K562 (cell line): ENCODE results near the gene TNIP2. TPM values are rescaled to one million over a fixed set of nuclear protein-coding genes. Genes with fewer than 3 reads are reported as not detected.
A peak's percentile ranks its signal among the peaks of the same experiment; 100 is the strongest.

ENCODE experiments used
- ATAC-seq: fragments of 200-7000 bp; cut with Tn5 transposase; 3 replicates; pipeline ENCODE4 v1.9.1; 2020; ENCODE audit warnings: moderate library complexity
- BruUV-seq: library from RNA; stranded (reverse); fragments of 400-500 nt; replicated peaks from 2 replicates; lab custom pipeline; 2021; lab: Mats Ljungman, UMichigan
- CTCF ChIA-PET: fragments of 300-600 bp; formaldehyde crosslinking; extraction: SDS; loops from one replicate; lab custom pipeline; 2021; ENCODE audit warnings: low intra/inter-chr PET ratio; lab: Yijun Ruan, JAX
- POLR2A ChIA-PET: fragments of 300-600, 350-650 bp; sonication (Branson Sonifier 250); formaldehyde crosslinking; extraction: SDS; loops from one replicate; lab custom pipeline; 2021; ENCODE audit warnings: antibody characterized with exemption, inconsistent platforms; lab: Yijun Ruan, JAX
- DNase-seq, 4 experiments: peaks; one replicate each; pipeline versions ENCODE4 v3.0.0 to v3.0.0-alpha.2; 2011 to 2018; ENCODE audit warnings: low spot score in 3 of 4, mixed read lengths in 3 of 4; ENCODE audit errors: extremely low read depth in 1 of 4
- FAIRE-seq: peaks from 2 replicates; lab custom pipeline; 2011; peaks lifted over from hg19 to GRCh38; lab: Jason Lieb, UNC
- H2AFZ ChIP-seq: 2 replicates; pipeline ENCODE4 v1.6.0; 2011; ENCODE audit warnings: low read depth, low read length, control low read depth, inconsistent platforms
- H3K27ac ChIP-seq: fragments of 200-600 bp; 3 replicates; pipeline ENCODE4 v1.8.0; 2011; ENCODE audit warnings: low read depth, mild to moderate bottlenecking, control low read depth, inconsistent platforms, low read length, moderate library complexity, mixed read lengths; ENCODE audit errors: extremely low read depth
- H3K27me3 ChIP-seq, 2 experiments: fragments of 300-600 bp in 1 of 2; 2 replicates in 1 of 2; 3 replicates in 1 of 2; pipeline versions ENCODE4 v1.6.0 to v1.8.0; 2011; ENCODE audit warnings: inconsistent platforms in 2 of 2, low read length in 2 of 2, mild to moderate bottlenecking in 1 of 2, mixed read lengths in 1 of 2, moderate library complexity in 1 of 2; ENCODE audit not compliant: control insufficient read depth in 2 of 2, insufficient read depth in 2 of 2
- H3K36me3 ChIP-seq: fragments of 300-600 bp; 3 replicates; pipeline ENCODE4 v1.8.0; 2011; ENCODE audit warnings: mild to moderate bottlenecking, low read length, inconsistent platforms; ENCODE audit not compliant: control insufficient read depth, insufficient read depth
- H3K4me1 ChIP-seq, 2 experiments: fragments of 200-600 bp in 1 of 2; replicated peaks in 1 of 2; 2 replicates in 1 of 2; 3 replicates in 1 of 2; pipeline versions ENCODE4 v1.5.1 to v1.8.0; 2011; ENCODE audit warnings: inconsistent platforms in 2 of 2, low read length in 2 of 2, mild to moderate bottlenecking in 1 of 2, mixed read lengths in 1 of 2, moderate library complexity in 1 of 2; ENCODE audit not compliant: control insufficient read depth in 2 of 2, insufficient read depth in 2 of 2
- H3K4me2 ChIP-seq: 2 replicates; pipeline ENCODE4 v1.6.1; 2011; ENCODE audit warnings: low read length, control low read depth, inconsistent platforms, mixed read lengths; ENCODE audit not compliant: insufficient read depth
- H3K4me3 ChIP-seq: fragments of 200-600 bp; sonication (generic), shearing (Covaris generic); 2 replicates; pipeline ENCODE4 v1.5.1; 2016; ENCODE audit warnings: control low read depth, inconsistent platforms
- H3K79me2 ChIP-seq: fragments of 200-600 bp; 3 replicates; pipeline ENCODE4 v1.8.0; 2011; ENCODE audit warnings: low read length, inconsistent platforms; ENCODE audit not compliant: control insufficient read depth, insufficient read depth
- H3K9ac ChIP-seq, 2 experiments: 2 replicates each; pipeline versions ENCODE4 v1.6.0 to v1.6.1; 2011; ENCODE audit warnings: low read depth in 2 of 2, low read length in 2 of 2, control low read depth in 1 of 2, inconsistent platforms in 1 of 2, mild to moderate bottlenecking in 1 of 2, mixed read lengths in 1 of 2; ENCODE audit not compliant: insufficient read depth in 1 of 2
- H3K9me1 ChIP-seq: one replicate; pipeline ENCODE4 v1.6.0; 2011; ENCODE audit warnings: inconsistent platforms, mild to moderate bottlenecking, low read length, moderate library complexity; ENCODE audit not compliant: control insufficient read depth, insufficient read depth
- H3K9me3 ChIP-seq: replicated peaks from 2 replicates; pipeline ENCODE4 v1.5.1; 2011; ENCODE audit warnings: low read depth, low read length, inconsistent platforms; ENCODE audit not compliant: control insufficient read depth, insufficient read depth
- H4K20me1 ChIP-seq: replicated peaks from 2 replicates; pipeline ENCODE4 v1.6.1; 2011; ENCODE audit warnings: low read length, inconsistent platforms, mixed read lengths; ENCODE audit not compliant: control insufficient read depth, insufficient read depth
- EGR1 ChIP-seq: fragments of 450-650 bp; conservative IDR thresholded peaks from 2 replicates; pipeline ENCODE4 v1.6.1; 2017; ENCODE audit warnings: mild to moderate bottlenecking
- RBFOX2 ChIP-seq: fragments of 200-400 bp; formaldehyde crosslinking; IDR thresholded peaks from 2 replicates; pipeline ENCODE4 v1.6.1; 2017; ENCODE audit warnings: low read depth, mild to moderate bottlenecking, low read length, moderate library complexity
- USF1 ChIP-seq: sonication (generic); formaldehyde crosslinking; IDR thresholded peaks from 2 replicates; pipeline ENCODE4 v1.9.0; 2022; ENCODE audit warnings: mild to moderate bottlenecking, missing genetic modification reagents
- ZEB2 ChIP-seq: fragments of 450-650 bp; IDR thresholded peaks from 2 replicates; pipeline ENCODE4 v1.6.1; 2016
- WGBS: fragments of 100-300 bp; shearing (Covaris generic); methylation state at CpG from one replicate; pipeline ENCODE4 v1.1.6; 2016; ENCODE audit warnings: low coverage, mixed read lengths; ENCODE audit not compliant: insufficient coverage; ENCODE audit errors: missing lambda C conversion rate; 5-methylcytosine and 5-hydroxymethylcytosine counted together
- in situ Hi-C: fragments of 300-500 bp; cut with MboI; formaldehyde crosslinking; loops from 4 replicates; pipeline ENCODE4 v1.15.0; 2018; ENCODE audit warnings: inconsistent platforms, mixed read lengths
- intact Hi-C: fragments of 100-400 bp; cut with micrococcal nuclease; formaldehyde crosslinking; loops from 2 replicates; pipeline ENCODE4 v1.14.2; 2022
- polyA plus RNA-seq, 8 experiments: library from polyadenylated mRNA; depleted of rRNA in 4 of 8; stranded (reverse) in 5 of 8; unstranded in 3 of 8; fragments of >200 nt; fragmentation: Nextera tagmentation in 2 of 8; fragmentation: Illumina TruSeq in 1 of 8; extraction: Ambion mirVana in 2 of 8; extraction: Trizol in 1 of 8; gene quantifications; 2 replicates each; pipeline versions ENCODE4 v1.2.1 to v1.2.3, GENCODE V29; 2011 to 2014; ENCODE audit warnings: inconsistent platforms in 1 of 8, missing spikeins in 1 of 8
- total RNA-seq, 7 experiments: library from RNA; depleted of rRNA in 6 of 7; stranded (reverse); fragments of >200 nt in 6 of 7; fragmentation: Illumina TruSeq in 2 of 7; extraction: Trizol in 2 of 7; gene quantifications; 2 replicates each; pipeline versions ENCODE4 v1.2.1 to v1.2.3, GENCODE V29; 2011 to 2021; ENCODE audit warnings: low replicate concordance in 1 of 7
- TF ChIP-seq, protein P1 (sequence below): sonication (generic); formaldehyde crosslinking; IDR thresholded peaks from 2 replicates; pipeline ENCODE4 v1.9.0; 2022; ENCODE audit warnings: mild to moderate bottlenecking, missing genetic modification reagents
- TF ChIP-seq, protein P2 (sequence below), 2 experiments: fragments of 450-650 bp in 1 of 2; IDR thresholded peaks; 2 replicates each; pipeline ENCODE4 v1.6.1; 2011 to 2017; ENCODE audit warnings: low read depth in 2 of 2, antibody characterized with exemption in 1 of 2, borderline replicate concordance in 1 of 2, low read length in 1 of 2, mild to moderate bottlenecking in 1 of 2, mixed read lengths in 1 of 2; ENCODE audit not compliant: control insufficient read depth in 1 of 2

Gene TNIP2
- total and polyA plus RNA-seq, 9 of the 15 experiments (the other 6 are each of a cell fraction or from before 2014, with no cell fraction given), result 0.61 to 42.6 (median 19.5) TPM

DNA sequence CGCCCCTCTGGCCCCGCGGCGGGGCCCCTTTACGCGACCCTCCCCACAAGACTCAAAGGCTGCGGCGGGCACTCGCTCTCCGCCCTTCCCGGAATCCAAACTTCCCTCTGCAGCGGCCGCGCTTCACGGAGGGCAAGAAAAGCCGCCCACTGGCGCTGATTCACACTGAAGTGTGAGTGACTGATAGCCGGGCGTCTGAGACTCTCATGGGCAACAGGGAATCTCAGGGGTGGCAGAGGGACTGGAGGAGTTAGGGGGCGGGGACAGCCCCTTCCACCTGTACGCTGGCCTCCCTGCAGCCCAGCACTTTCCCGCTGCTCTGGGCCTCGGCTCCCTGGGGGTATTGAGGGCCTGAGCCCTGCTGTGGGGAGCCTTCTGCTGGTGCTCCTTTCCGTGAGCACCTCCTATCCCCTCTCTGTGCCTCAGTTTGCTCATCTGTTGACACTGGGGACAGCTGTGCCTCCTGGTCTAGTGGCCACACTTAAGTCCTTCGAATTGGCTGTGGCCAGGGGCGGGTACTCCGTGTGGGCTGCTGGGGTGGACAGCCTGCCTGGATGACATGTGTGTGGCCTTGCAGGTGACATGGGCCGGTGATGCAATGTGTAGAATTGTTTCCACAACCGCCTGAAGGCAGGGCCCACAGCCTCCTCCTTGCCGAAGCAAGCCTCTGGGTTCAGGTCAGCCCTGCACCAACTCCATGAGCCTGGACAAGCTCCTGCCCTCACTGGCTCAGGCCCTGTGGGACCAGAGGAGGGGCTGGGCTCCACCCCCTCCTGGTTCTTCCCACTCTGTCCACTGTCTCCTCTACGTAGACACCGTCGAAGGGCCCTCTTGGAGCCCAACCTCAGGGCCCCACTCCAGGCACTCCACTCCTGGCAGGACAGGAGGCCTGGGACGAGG, 37.7 kb upstream of the TNIP2 start:
- DNase-seq, result peak in 3 of 4 experiments; percentile 52 to 65 (median 56)
- Histone ChIP-seq H3K36me3 (no peaks in the 10 kb centered on the region), H3K9me3 (no peaks in the 10 kb centered on the region), H3K9me1 (no peaks in the 10 kb centered on the region), H3K27ac (peak overlapping the region; percentile 39; the same call in 1 of the 3 replicates), H2AFZ (peak overlapping the region; percentile 58), H3K4me2 (peak overlapping the region; percentile 68), H3K27me3 (no peaks in the 10 kb centered on the region), H3K9ac (peak overlapping the region; percentile 48 to 90; a peak in 3 of 4 replicates), H4K20me1 (no peaks in the 10 kb centered on the region; the same call in 1 of the 2 replicates), H3K4me1 (peaks cover 15 to 93% of the 10 kb centered on the region in 2 experiments), H3K79me2 (no peaks in the 10 kb centered on the region; the same call in 2 of the 3 replicates), H3K4me3 (peak overlapping the region; percentile 50)
- TSS peak; percentile 38 for BruUV-seq
- peak; percentile 58 for ATAC-seq
- ChIA-PET CTCF (no interaction called here), POLR2A (interaction anchor here (1.3 kb wide), 1 partner anchor 10 kb away, joined by 8 read pairs; no protein-coding TSS in a partner anchor)
- intact Hi-C loops, result loop anchor here (5.0 kb wide), 2 partner anchors 48 to 73 kb away; partner anchors contain the start of gene ADD1
- in situ Hi-C loops, result no loop called here
- peak; percentile 42 for FAIRE-seq
- WGBS, result 21% methylated on average over 18 of the region's 34 CpGs
- TF ChIP-seq, protein P1, sequence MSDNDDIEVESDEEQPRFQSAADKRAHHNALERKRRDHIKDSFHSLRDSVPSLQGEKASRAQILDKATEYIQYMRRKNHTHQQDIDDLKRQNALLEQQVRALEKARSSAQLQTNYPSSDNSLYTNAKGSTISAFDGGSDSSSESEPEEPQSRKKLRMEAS (CRISPR knock-in tag), result peak; percentile 76
- TF ChIP-seq RBFOX2 (peak; percentile 65), EGR1 (peak; percentile 72), USF1 (peak; percentile 72), ZEB2 (no peak)
- TF ChIP-seq, protein P2, sequence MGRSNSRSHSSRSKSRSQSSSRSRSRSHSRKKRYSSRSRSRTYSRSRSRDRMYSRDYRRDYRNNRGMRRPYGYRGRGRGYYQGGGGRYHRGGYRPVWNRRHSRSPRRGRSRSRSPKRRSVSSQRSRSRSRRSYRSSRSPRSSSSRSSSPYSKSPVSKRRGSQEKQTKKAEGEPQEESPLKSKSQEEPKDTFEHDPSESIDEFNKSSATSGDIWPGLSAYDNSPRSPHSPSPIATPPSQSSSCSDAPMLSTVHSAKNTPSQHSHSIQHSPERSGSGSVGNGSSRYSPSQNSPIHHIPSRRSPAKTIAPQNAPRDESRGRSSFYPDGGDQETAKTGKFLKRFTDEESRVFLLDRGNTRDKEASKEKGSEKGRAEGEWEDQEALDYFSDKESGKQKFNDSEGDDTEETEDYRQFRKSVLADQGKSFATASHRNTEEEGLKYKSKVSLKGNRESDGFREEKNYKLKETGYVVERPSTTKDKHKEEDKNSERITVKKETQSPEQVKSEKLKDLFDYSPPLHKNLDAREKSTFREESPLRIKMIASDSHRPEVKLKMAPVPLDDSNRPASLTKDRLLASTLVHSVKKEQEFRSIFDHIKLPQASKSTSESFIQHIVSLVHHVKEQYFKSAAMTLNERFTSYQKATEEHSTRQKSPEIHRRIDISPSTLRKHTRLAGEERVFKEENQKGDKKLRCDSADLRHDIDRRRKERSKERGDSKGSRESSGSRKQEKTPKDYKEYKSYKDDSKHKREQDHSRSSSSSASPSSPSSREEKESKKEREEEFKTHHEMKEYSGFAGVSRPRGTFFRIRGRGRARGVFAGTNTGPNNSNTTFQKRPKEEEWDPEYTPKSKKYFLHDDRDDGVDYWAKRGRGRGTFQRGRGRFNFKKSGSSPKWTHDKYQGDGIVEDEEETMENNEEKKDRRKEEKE (IDR thresholded peaks at IDR 0.05; ENCODE audit: borderline replicate concordance in 1 of 2, control insufficient read depth in 1 of 2, low read depth in 2 of 2, low read length in 1 of 2), result no peak
